Neural progenitor cell (in vitro differentiated cells): ENCODE results near the gene SLC3A2. TPM values are rescaled to one million over a fixed set of nuclear protein-coding genes. Genes with fewer than 3 reads are reported as not detected.
"Not testable (repeated sequence)": the region's sequence is repeated elsewhere in the genome, so short reads cannot be mapped to it uniquely, and the experiment has no call there.

Experiments
- DNase-seq: peaks from one replicate; pipeline ENCODE4 v3.0.0-alpha.2; 2016; ENCODE audit warnings: low spot score
- H2AFZ ChIP-seq: fragments of 200-600 bp; sonication (generic); replicated peaks from 2 replicates; pipeline ENCODE4 v1.6.1; 2016; ENCODE audit warnings: antibody characterized with exemption
- H3F3A ChIP-seq: fragments of 200-600 bp; sonication (generic); 2 replicates; pipeline ENCODE4 v1.6.1; 2016; ENCODE audit warnings: antibody characterized with exemption, low read depth
- H3K27ac ChIP-seq: fragments of 200-600 bp; sonication (generic); 2 replicates; pipeline ENCODE4 v1.5.1; 2016; ENCODE audit warnings: mild to moderate bottlenecking
- H3K27me3 ChIP-seq: fragments of 200-600 bp; sonication (generic); 2 replicates; pipeline ENCODE4 v1.6.1; 2016; ENCODE audit warnings: mild to moderate bottlenecking, moderate library complexity
- H3K36me3 ChIP-seq: fragments of 200-600 bp; sonication (generic); 2 replicates; pipeline ENCODE4 v1.5.1; 2016
- H3K4me1 ChIP-seq: fragments of 200-600 bp; sonication (generic); 2 replicates; pipeline ENCODE4 v1.6.1; 2016; ENCODE audit warnings: mixed run types
- H3K4me2 ChIP-seq: fragments of 200-600 bp; sonication (generic); 2 replicates; pipeline ENCODE4 v1.6.1; 2016
- H3K4me3 ChIP-seq: fragments of 200-600 bp; sonication (generic); 2 replicates; pipeline ENCODE4 v1.5.1; 2016
- H3K79me2 ChIP-seq: fragments of 200-600 bp; sonication (generic); 2 replicates; pipeline ENCODE4 v1.6.1; 2016; ENCODE audit warnings: low read depth
- H3K9ac ChIP-seq: fragments of 200-600 bp; sonication (generic); 2 replicates; pipeline ENCODE4 v1.6.1; 2016
- H3K9me3 ChIP-seq: fragments of 200-600 bp; sonication (generic); 2 replicates; pipeline ENCODE4 v1.5.1; 2016; ENCODE audit warnings: low read depth
- H4K20me1 ChIP-seq: fragments of 200-600 bp; sonication (generic); 2 replicates; pipeline ENCODE4 v1.6.1; 2016; ENCODE audit warnings: low read depth
- H3K27ac Mint-ChIP-seq: 3 replicates; pipeline ENCODE4 v1.8.0; 2021; ENCODE audit warnings: mixed read lengths
- H3K27me3 Mint-ChIP-seq: 2 replicates; pipeline ENCODE4 v1.8.0; 2022; ENCODE audit warnings: low read depth, mild to moderate bottlenecking, inconsistent platforms, moderate library complexity, mixed read lengths; ENCODE audit not compliant: insufficient read depth
- H3K36me3 Mint-ChIP-seq: 3 replicates; pipeline ENCODE4 v1.8.0; 2021; ENCODE audit warnings: mixed read lengths
- H3K4me1 Mint-ChIP-seq: 3 replicates; pipeline ENCODE4 v1.8.0; 2021; ENCODE audit warnings: mixed read lengths
- H3K4me3 Mint-ChIP-seq: 3 replicates; pipeline ENCODE4 v1.8.0; 2021; ENCODE audit warnings: mild to moderate bottlenecking, moderate library complexity, mixed read lengths
- H3K9me3 Mint-ChIP-seq: 3 replicates; pipeline ENCODE4 v1.8.0; 2020; ENCODE audit warnings: mixed read lengths
- EZH2 ChIP-seq: fragments of 200-600 bp; sonication (generic); IDR thresholded peaks from 2 replicates; pipeline ENCODE4 v1.6.1; 2017; ENCODE audit warnings: antibody characterized with exemption, mild to moderate bottlenecking, moderate library complexity
- EZH2phosphoT487 ChIP-seq: fragments of 200-600 bp; sonication (generic); IDR thresholded peaks from 2 replicates; pipeline ENCODE4 v1.6.1; 2017; ENCODE audit warnings: antibody characterized with exemption
- total RNA-seq: library from RNA; depleted of rRNA; stranded (reverse); fragments of >200 nt; gene quantifications from 2 replicates; pipeline ENCODE4 v1.2.3, GENCODE V29; 2015; ENCODE audit warnings: low replicate concordance
- TF ChIP-seq, protein P1 (sequence below): fragments of 200-600 bp; sonication (generic); IDR thresholded peaks from 2 replicates; pipeline ENCODE4 v1.5.1; 2017; ENCODE audit warnings: antibody characterized with exemption, mild to moderate bottlenecking

SLC3A2 gene
- total RNA-seq, 1 donor from 2014 or later = 99.8 TPM

DNA sequence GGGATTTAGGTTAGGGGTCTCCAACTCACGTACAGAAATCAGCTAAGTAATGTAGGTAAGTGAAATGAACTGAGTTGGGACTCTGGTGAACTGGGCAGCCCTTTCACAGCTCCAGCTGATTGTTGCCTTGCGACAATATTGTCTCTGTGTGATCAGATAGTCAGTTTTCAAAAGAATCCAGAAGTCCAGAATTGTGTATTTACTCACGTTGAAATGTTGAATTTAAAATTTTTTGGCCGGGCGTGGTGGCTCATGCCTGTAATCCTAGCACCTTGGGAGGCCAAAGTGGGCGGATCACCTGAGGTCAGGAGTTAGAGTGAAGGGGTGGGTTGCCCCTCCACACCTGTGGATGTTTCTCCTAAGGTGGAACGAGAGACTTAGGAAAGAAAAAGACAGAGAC is 22.5 kb upstream of the SLC3A2 start:
- Mint-ChIP-seq H3K4me1 (peaks cover 64% of the 10 kb centered on the region), H3K4me3 (peak overlapping the region; percentile 99), H3K27me3 (peaks cover 6% of the 10 kb centered on the region), H3K36me3 (peaks cover 34% of the 10 kb centered on the region), H3K27ac (peak overlapping the region; percentile 64), H3K9me3 (no peaks in the 10 kb centered on the region)
- peaks cover 100% of the 10 kb centered on the region for H3K79me2 ChIP-seq
- peaks cover 23% of the 10 kb centered on the region for H3K4me1 ChIP-seq
- peaks cover 58% of the 10 kb centered on the region for H4K20me1 ChIP-seq
- H3K27me3 ChIP-seq = no peaks in the 10 kb centered on the region
- peak overlapping the region; percentile 87 for H3K4me3 ChIP-seq
- peak overlapping the region; percentile 91 for H3K4me2 ChIP-seq
- peaks cover 19% of the 10 kb centered on the region for H3K36me3 ChIP-seq
- H2AFZ ChIP-seq = no peak overlapping the region
- H3K27ac ChIP-seq = no peak overlapping the region
- DNase-seq = no peak
- no peak overlapping the region for H3K9ac ChIP-seq
- H3K9me3 ChIP-seq = no peaks in the 10 kb centered on the region
- TF ChIP-seq EZH2 (no peak), EZH2phosphoT487 (no peak)
- TF ChIP-seq, protein P1, sequence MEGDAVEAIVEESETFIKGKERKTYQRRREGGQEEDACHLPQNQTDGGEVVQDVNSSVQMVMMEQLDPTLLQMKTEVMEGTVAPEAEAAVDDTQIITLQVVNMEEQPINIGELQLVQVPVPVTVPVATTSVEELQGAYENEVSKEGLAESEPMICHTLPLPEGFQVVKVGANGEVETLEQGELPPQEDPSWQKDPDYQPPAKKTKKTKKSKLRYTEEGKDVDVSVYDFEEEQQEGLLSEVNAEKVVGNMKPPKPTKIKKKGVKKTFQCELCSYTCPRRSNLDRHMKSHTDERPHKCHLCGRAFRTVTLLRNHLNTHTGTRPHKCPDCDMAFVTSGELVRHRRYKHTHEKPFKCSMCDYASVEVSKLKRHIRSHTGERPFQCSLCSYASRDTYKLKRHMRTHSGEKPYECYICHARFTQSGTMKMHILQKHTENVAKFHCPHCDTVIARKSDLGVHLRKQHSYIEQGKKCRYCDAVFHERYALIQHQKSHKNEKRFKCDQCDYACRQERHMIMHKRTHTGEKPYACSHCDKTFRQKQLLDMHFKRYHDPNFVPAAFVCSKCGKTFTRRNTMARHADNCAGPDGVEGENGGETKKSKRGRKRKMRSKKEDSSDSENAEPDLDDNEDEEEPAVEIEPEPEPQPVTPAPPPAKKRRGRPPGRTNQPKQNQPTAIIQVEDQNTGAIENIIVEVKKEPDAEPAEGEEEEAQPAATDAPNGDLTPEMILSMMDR = no peak
- H3F3A ChIP-seq = peaks cover 64% of the 10 kb centered on the region

DNA sequence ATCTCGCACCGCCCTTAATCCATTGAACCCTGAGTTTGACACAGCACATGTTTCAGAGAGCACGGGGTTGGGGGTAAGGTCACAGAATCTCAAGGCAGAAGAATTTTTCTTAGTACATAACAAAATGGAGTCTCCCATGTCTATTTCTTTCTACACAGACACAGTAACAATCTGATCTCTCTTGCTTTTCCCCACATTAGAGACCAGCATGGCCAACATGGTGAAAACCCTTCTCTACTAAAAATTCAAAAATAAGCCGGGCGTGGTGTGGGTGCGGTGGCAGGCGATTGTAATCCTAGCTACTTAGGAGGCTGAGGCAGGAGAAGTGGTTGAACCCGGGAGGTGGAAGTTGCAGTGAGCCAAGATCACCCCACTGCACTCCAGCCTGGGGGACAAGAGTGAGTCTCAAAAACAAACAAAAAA is 21.4 kb upstream of the SLC3A2 start:
- H3K9me3 ChIP-seq, H3K9ac ChIP-seq, H3K4me3 ChIP-seq, H3K36me3 ChIP-seq, DNase-seq, H3K27me3 ChIP-seq, H3K27me3 Mint-ChIP-seq, H2AFZ ChIP-seq, H3K27ac ChIP-seq, H3K9me3 Mint-ChIP-seq: not testable (repeated sequence)
- H3K36me3 Mint-ChIP-seq = peaks cover 28% of the 10 kb centered on the region
- Histone ChIP-seq H3K79me2 (peaks cover 100% of the 10 kb centered on the region), H3F3A (peaks cover 59% of the 10 kb centered on the region), H3K4me1 (peaks cover 15% of the 10 kb centered on the region), H4K20me1 (peaks cover 58% of the 10 kb centered on the region), H3K4me2 (peak overlapping the region; percentile 91)
- H3K4me3 Mint-ChIP-seq = peak overlapping the region; percentile 66
- peaks cover 53% of the 10 kb centered on the region for H3K4me1 Mint-ChIP-seq
- H3K27ac Mint-ChIP-seq = peak overlapping the region; percentile 47

DNA sequence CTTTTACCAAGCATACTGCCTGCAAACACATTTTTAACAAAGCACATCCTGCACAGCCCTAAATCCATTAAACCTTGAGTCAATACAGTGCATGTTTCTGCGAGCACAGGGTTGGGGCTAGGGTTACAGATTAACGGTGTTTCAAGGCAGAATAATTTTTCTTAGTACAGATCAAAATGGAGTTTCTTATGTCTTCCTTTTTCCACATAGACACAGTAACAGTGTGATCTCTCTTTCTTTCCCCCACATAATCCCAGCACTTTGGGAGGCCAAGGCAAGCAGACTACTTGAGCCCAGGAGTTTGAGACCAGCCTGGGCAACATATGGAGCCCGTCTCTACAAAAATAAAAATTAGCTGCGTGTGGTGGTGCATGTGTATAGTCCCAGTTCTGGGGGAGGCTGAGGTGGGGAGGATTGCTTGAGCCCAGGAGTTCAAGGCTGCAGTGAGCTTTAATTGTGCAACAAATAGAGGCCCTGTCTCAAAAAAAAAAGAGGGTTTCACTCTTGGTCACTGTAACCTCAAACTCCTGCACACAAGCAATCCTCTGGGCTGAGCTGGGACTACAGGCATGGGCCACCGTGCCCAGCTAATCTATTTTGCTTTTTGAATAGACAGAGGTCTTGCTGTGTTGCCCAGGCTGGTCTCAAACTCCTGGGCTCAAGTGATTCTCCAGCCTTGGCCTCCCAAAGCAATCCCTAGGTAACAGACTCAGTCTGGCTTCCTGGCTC is 19.7 kb upstream of the SLC3A2 start:
- Histone ChIP-seq H3K4me3 (no peak overlapping the region), H2AFZ (no peak overlapping the region), H3K36me3 (no peaks in the 10 kb centered on the region), H3K27me3 (no peaks in the 10 kb centered on the region), H3K4me2 (no peak overlapping the region), H4K20me1 (peaks cover 60% of the 10 kb centered on the region), H3K4me1 (peaks cover 15% of the 10 kb centered on the region), H3K9me3 (no peaks in the 10 kb centered on the region), H3F3A (peaks cover 46% of the 10 kb centered on the region), H3K9ac (no peak overlapping the region), H3K27ac (peak overlapping the region; percentile 45), H3K79me2 (peaks cover 100% of the 10 kb centered on the region)
- H3K4me1 Mint-ChIP-seq = peaks cover 47% of the 10 kb centered on the region
- no peak overlapping the region for H3K4me3 Mint-ChIP-seq
- H3K9me3 Mint-ChIP-seq = no peaks in the 10 kb centered on the region
- peaks cover 15% of the 10 kb centered on the region for H3K36me3 Mint-ChIP-seq
- DNase-seq = no peak
- peaks cover 2% of the 10 kb centered on the region for H3K27me3 Mint-ChIP-seq
- no peak for TF ChIP-seq EZH2
- TF ChIP-seq EZH2phosphoT487 = no peak
- TF ChIP-seq, protein P1 = no peak
- peak overlapping the region; percentile 86 for H3K27ac Mint-ChIP-seq

DNA sequence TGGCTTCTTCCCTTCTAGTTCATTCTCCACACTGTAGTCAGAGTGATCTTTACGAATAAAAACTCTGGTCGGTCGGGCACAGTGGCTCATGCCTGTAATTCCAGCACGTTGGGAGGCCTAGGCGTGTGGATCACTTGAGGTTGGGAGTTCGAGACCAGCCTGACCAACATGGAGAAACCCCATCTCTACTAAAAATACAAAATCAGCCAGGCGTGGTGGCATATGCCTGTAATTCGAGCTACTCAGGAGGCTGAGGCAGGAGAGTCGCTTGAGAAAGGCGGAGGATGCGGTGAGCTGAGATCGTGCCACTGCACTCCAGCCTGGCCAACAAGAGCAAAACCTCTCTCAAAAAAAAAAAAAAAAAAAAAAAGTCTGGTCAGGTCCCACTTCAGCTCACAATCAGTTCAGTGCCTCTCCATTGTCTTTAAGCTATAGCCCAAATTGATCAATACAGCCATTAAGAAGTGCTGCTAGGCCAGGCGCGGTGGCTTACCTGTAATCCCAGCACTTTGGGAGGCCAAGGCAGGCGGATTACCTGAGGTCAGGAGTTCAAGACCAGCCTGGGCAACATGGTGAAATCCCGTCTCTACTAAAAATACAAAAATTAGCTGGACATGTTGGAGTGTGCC is 19.0 kb upstream of the SLC3A2 start:
- Histone ChIP-seq H4K20me1 (peaks cover 65% of the 10 kb centered on the region), H3K27ac (peak overlapping the region; percentile 45)
- peak overlapping the region; percentile 46 for H3K4me3 Mint-ChIP-seq

More for the DNA sequence above, 19.0 kb upstream of the SLC3A2 start:
- H3K9ac ChIP-seq, H3K27me3 Mint-ChIP-seq, H3K36me3 ChIP-seq, H3K9me3 Mint-ChIP-seq, H3K9me3 ChIP-seq, H3K4me2 ChIP-seq, H3K27me3 ChIP-seq, H3K4me3 ChIP-seq, DNase-seq, H2AFZ ChIP-seq: not testable (repeated sequence)
- Histone ChIP-seq H3K79me2 (peaks cover 100% of the 10 kb centered on the region), H3F3A (peaks cover 40% of the 10 kb centered on the region), H3K4me1 (peaks cover 15% of the 10 kb centered on the region)
- H3K27ac Mint-ChIP-seq = peak overlapping the region; percentile 85
- peaks cover 44% of the 10 kb centered on the region for H3K4me1 Mint-ChIP-seq
- peaks cover 17% of the 10 kb centered on the region for H3K36me3 Mint-ChIP-seq
